PC-9 (cell line): ENCODE measurements around the gene UCHL3. TPM values are rescaled to one million over a fixed set of nuclear protein-coding genes. Genes with fewer than 3 reads are reported as not detected.

Source experiments
- BruUV-seq: library from RNA; stranded (reverse); fragments of 400-500 nt; replicated peaks from 2 replicates; lab custom pipeline; 2021; lab: Mats Ljungman, UMichigan
- CTCF ChIA-PET: fragments of 300-600 bp; sonication (Branson Sonifier 250); formaldehyde crosslinking; loops from one replicate; lab custom pipeline; 2022; ENCODE audit warnings: antibody characterized with exemption; lab: Charles Lee
- POLR2A ChIA-PET: fragments of 300-600 bp; sonication (Branson Sonifier 250); formaldehyde crosslinking; loops from one replicate; lab custom pipeline; 2022; ENCODE audit warnings: antibody characterized with exemption; ENCODE audit not compliant: unreplicated experiment; lab: Charles Lee
- DNase-seq, 2 experiments: peaks; one replicate each; pipeline versions ENCODE4 v3.0.0 to v3.0.0-alpha.2; 2015 to 2022; ENCODE audit warnings: mixed read lengths in 1 of 2
- H2AFZ ChIP-seq: fragments of 200-600 bp; sonication (generic); 2 replicates; pipeline ENCODE4 v1.8.1; 2017; ENCODE audit warnings: antibody characterized with exemption
- H3F3A ChIP-seq: fragments of 200-600 bp; sonication (generic); 2 replicates; pipeline ENCODE4 v1.8.1; 2017; ENCODE audit warnings: antibody characterized with exemption, mild to moderate bottlenecking, low read depth; ENCODE audit not compliant: insufficient read depth
- H3K27ac ChIP-seq: fragments of 200-600 bp; sonication (generic); 2 replicates; pipeline ENCODE4 v1.6.1; 2016; ENCODE audit warnings: mixed run types
- H3K27me3 ChIP-seq: fragments of 200-600 bp; sonication (generic); 2 replicates; pipeline ENCODE4 v1.6.1; 2016; ENCODE audit warnings: low read depth, mixed run types; ENCODE audit not compliant: insufficient read depth
- H3K36me3 ChIP-seq: fragments of 200-600 bp; sonication (generic); 2 replicates; pipeline ENCODE4 v1.6.1; 2016; ENCODE audit warnings: low read depth, mixed run types
- H3K4me1 ChIP-seq: fragments of 200-600 bp; sonication (generic); replicated peaks from 2 replicates; pipeline ENCODE4 v1.6.1; 2016; ENCODE audit warnings: mixed run types; ENCODE audit not compliant: insufficient read depth
- H3K4me2 ChIP-seq: fragments of 200-600 bp; sonication (generic); 2 replicates; pipeline ENCODE4 v1.6.1; 2017; ENCODE audit warnings: mixed run types
- H3K4me3 ChIP-seq: fragments of 200-600 bp; sonication (generic); 2 replicates; pipeline ENCODE4 v1.6.1; 2016; ENCODE audit warnings: mixed run types
- H3K79me2 ChIP-seq: fragments of 200-600 bp; sonication (generic); 2 replicates; pipeline ENCODE4 v1.6.1; 2017; ENCODE audit warnings: low read depth, mixed run types
- H3K9me2 ChIP-seq: fragments of 200-600 bp; sonication (generic); 2 replicates; pipeline ENCODE4 v1.8.1; 2017; ENCODE audit warnings: mild to moderate bottlenecking; ENCODE audit not compliant: insufficient read depth
- H3K9me3 ChIP-seq: fragments of 200-600 bp; sonication (generic); 2 replicates; pipeline ENCODE4 v1.8.1; 2016; ENCODE audit warnings: low read depth; ENCODE audit not compliant: insufficient read depth
- H4K20me1 ChIP-seq: fragments of 200-600 bp; sonication (generic); 2 replicates; pipeline ENCODE4 v1.8.1; 2017; ENCODE audit not compliant: insufficient read depth
- EZH2 ChIP-seq: fragments of 200-600 bp; sonication (generic); IDR thresholded peaks from 2 replicates; pipeline ENCODE4 v1.8.0; 2017; ENCODE audit warnings: antibody characterized with exemption, low read depth
- intact Hi-C: fragments of 100-400 bp; cut with micrococcal nuclease; formaldehyde crosslinking; loops from one replicate; pipeline ENCODE4 v1.10.0; 2022; ENCODE audit not compliant: unreplicated experiment
- total RNA-seq: library from RNA; stranded (reverse); gene quantifications from 2 replicates; pipeline ENCODE4 v1.2.3, GENCODE V29; 2021
- TF ChIP-seq, protein P1 (sequence below): fragments of 200-600 bp; sonication (generic); conservative IDR thresholded peaks from 2 replicates; pipeline ENCODE4 v1.6.1; 2017; ENCODE audit warnings: mixed run types, antibody characterized with exemption, mild to moderate bottlenecking, moderate library complexity

The UCHL3 gene
- total RNA-seq, 1 experiment from 2014 or later = 54.9 TPM

- TF ChIP-seq, protein P1, sequence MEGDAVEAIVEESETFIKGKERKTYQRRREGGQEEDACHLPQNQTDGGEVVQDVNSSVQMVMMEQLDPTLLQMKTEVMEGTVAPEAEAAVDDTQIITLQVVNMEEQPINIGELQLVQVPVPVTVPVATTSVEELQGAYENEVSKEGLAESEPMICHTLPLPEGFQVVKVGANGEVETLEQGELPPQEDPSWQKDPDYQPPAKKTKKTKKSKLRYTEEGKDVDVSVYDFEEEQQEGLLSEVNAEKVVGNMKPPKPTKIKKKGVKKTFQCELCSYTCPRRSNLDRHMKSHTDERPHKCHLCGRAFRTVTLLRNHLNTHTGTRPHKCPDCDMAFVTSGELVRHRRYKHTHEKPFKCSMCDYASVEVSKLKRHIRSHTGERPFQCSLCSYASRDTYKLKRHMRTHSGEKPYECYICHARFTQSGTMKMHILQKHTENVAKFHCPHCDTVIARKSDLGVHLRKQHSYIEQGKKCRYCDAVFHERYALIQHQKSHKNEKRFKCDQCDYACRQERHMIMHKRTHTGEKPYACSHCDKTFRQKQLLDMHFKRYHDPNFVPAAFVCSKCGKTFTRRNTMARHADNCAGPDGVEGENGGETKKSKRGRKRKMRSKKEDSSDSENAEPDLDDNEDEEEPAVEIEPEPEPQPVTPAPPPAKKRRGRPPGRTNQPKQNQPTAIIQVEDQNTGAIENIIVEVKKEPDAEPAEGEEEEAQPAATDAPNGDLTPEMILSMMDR = no peak
- no peak for TF ChIP-seq EZH2
- ChIA-PET CTCF (no interaction called here), POLR2A (interaction anchor here (0.7 kb wide), 1 partner anchor 854 kb away, joined by 6 read pairs; no protein-coding TSS in a partner anchor)
- Histone ChIP-seq H3K36me3 (no peaks in the 10 kb centered on the region), H3K4me2 (no peak overlapping the region), H3K9me2 (no peaks in the 10 kb centered on the region), H4K20me1 (no peaks in the 10 kb centered on the region), H3K27ac (no peak overlapping the region), H2AFZ (no peak overlapping the region), H3K4me3 (no peak overlapping the region), H3F3A (peaks cover 5% of the 10 kb centered on the region; the same call in 1 of the 2 replicates), H3K79me2 (no peaks in the 10 kb centered on the region), H3K27me3 (no peaks in the 10 kb centered on the region), H3K4me1 (peaks cover 7% of the 10 kb centered on the region; the same call in 1 of the 2 replicates), H3K9me3 (no peaks in the 10 kb centered on the region)
- BruUV-seq = no TSS peak
- no peak for DNase-seq
- intact Hi-C loops = loop anchor here (5.0 kb wide), 1 partner anchor 157 kb away; the partner anchor contains the start of gene TBC1D4
These were observed 89.9 kb downstream of the UCHL3 start for GRCh38 chr13:75639454-75639853.

GRCh38 chr13:75641026-75641425 is 91.4 kb downstream of the UCHL3 start:
- DNase-seq = no peak
- Histone ChIP-seq H3K4me3 (no peak overlapping the region), H3K36me3 (no peaks in the 10 kb centered on the region), H3K27me3 (no peaks in the 10 kb centered on the region), H4K20me1 (no peaks in the 10 kb centered on the region), H3K27ac (no peak overlapping the region), H3F3A (no peaks in the 10 kb centered on the region), H3K79me2 (no peaks in the 10 kb centered on the region), H3K9me3 (no peaks in the 10 kb centered on the region), H2AFZ (no peak overlapping the region), H3K9me2 (no peaks in the 10 kb centered on the region), H3K4me2 (no peak overlapping the region), H3K4me1 (peaks cover 7% of the 10 kb centered on the region; the same call in 1 of the 2 replicates)
- CTCF ChIA-PET = no interaction called here
- TF ChIP-seq, protein P1 = no peak
- no peak for TF ChIP-seq EZH2
- BruUV-seq = no TSS peak
- intact Hi-C loops = no loop called here
- POLR2A ChIA-PET = no interaction called here

- H3K4me3 ChIP-seq = no peak overlapping the region
- H3K27me3 ChIP-seq = no peaks in the 10 kb centered on the region
- H3K4me1 ChIP-seq = no peaks in the 10 kb centered on the region
- H3K4me2 ChIP-seq = no peak overlapping the region
- intact Hi-C loops = no loop called here
- H2AFZ ChIP-seq = no peak overlapping the region
- no peak for DNase-seq
- H3K9me3 ChIP-seq = no peaks in the 10 kb centered on the region
- POLR2A ChIA-PET = no interaction called here
- H3K9me2 ChIP-seq = no peaks in the 10 kb centered on the region
- CTCF ChIA-PET = no interaction called here
- no peaks in the 10 kb centered on the region for H3K79me2 ChIP-seq
- TF ChIP-seq, protein P1 = no peak
- TF ChIP-seq EZH2 = no peak
- no peaks in the 10 kb centered on the region for H3K36me3 ChIP-seq
- BruUV-seq = no TSS peak
- no peaks in the 10 kb centered on the region for H4K20me1 ChIP-seq
- no peaks in the 10 kb centered on the region for H3F3A ChIP-seq
- H3K27ac ChIP-seq = no peak overlapping the region
These were observed 93.6 kb downstream of the UCHL3 start for GRCh38 chr13:75643182-75643581.
